GM23248 (cell line): ENCODE data around the gene TLE1.

Experiments
- EZH2 ChIP-seq: fragments of 200-600 bp; sonication (generic); IDR thresholded peaks from 2 replicates; pipeline ENCODE4 v1.6.1; 2018; ENCODE audit warnings: antibody characterized with exemption, mild to moderate bottlenecking; ENCODE audit not compliant: insufficient read depth, poor library complexity, severe bottlenecking
- EZH2phosphoT487 ChIP-seq: fragments of 200-600 bp; sonication (generic); IDR thresholded peaks from 2 replicates; pipeline ENCODE4 v1.6.1; 2018; ENCODE audit warnings: antibody characterized with exemption, moderate library complexity, mild to moderate bottlenecking, low read depth; ENCODE audit not compliant: insufficient read depth

DNA sequence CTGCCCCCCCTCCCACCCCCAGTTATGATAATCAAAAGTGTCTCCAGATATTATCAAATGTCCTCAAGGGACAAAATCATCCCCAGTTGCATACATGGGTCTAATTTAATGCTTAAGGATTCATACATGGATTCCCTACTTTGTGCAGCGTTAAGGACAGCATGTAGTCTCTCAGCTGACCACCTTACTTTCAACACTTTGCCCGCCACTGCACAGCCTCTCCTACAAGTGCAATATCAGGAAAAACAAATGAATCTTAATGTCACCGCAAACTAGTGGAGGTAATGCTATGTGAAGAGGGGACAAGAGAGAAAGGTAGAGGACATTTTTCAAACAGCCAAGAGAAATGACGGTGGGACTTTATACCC is 78.6 kb downstream of the TLE1 start:
- TF ChIP-seq EZH2 (no peak), EZH2phosphoT487 (no peak)
